Measurements from ENCODE around the gene C16orf96.
A peak's percentile ranks its signal among the peaks of the same experiment; 100 is the strongest.

C16orf96 gene

DNA sequence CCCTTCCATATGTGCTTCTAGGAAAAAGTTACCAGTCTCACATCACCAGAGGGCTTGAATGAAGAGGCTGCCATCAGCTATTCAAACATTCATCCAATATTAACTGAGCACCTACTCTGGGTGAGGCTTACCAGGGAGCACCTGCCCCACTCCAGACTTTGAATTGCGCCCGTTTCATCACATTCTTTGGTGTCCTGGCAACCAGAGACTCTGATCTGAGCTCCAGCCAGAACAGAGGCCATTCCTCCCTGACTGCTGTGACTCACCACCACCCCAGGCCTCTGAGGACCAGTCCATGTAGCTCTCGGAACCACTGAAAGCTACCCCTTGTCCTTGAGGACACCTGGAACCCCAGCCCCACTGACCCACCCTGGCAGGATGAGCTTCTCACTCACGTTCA is at the start of gene C16orf96:
Gene C16orf96, plus strand, starts transcription at position 229 of the 400 bp plus-strand sequence. Its CDS starts 150 bp downstream, at position 379.
- DNase-seq, result no peak

DNA sequence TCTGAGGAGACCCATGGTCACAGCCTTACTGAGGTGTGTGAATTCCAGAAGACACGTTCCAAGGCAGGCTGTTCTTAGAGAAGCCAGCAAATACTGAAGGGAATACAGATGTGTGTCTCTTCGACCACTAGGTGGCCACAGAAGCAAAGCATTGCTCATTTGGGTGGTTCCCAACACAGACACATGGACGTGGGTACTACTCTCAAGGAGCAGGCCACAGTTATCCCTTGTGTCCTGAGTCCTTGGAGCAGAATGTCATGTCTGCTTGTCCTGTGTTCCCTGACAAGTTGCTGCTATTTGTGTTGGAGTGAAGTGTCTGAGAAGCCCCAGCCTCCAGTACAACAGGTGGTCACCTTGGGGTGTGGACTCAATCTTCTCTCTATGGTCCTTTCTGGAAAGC is 49.7 kb upstream of the C16orf96 start:
- peak; percentile 78 for DNase-seq

DNA sequence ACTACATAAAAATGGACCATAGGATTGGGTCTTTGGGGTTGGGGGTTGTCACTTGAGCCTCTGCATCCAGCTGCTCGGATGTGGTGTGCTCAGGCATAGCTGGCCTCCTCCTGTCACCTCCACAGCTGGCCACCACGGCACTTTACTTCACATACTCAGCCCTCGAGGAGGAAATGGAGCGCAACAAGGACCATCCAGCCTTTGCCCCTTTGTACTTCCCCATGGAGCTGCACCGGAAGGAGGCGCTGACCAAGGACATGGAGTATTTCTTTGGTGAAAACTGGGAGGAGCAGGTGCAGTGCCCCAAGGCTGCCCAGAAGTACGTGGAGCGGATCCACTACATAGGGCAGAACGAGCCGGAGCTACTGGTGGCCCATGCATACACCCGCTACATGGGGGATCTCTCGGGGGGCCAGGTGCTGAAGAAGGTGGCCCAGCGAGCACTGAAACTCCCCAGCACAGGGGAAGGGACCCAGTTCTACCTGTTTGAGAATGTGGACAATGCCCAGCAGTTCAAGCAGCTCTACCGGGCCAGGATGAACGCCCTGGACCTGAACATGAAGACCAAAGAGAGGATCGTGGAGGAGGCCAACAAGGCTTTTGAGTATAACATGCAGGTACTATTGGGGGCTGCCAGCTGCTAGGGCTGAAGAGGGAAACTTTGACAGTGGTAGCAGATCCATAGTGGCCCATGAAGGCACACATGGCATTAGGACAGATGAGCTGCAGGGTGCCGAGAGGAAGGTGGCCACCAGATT is 48.4 kb upstream of the C16orf96 start:
- no peak for DNase-seq

DNA sequence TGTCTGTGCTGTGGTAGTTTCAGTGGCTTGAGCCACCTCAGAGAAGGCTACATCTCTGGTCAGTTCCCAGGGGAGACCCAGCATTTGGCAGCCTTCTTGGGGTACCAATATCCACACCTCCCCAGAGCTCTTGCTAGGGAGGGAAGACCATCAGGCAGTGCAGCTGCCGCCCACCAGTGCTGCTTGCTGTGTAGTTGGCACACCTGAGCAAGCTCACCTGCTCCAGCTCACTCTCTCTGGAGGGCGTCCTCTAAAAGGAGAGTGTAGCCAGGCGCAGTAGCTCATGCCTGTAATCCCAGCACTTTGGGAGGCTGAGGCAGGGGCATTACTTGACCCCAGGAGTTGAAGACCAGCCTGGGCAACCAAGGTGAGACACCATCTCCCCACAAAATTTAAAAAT is 47.3 kb upstream of the C16orf96 start:
- DNase-seq, result no peak

DNA sequence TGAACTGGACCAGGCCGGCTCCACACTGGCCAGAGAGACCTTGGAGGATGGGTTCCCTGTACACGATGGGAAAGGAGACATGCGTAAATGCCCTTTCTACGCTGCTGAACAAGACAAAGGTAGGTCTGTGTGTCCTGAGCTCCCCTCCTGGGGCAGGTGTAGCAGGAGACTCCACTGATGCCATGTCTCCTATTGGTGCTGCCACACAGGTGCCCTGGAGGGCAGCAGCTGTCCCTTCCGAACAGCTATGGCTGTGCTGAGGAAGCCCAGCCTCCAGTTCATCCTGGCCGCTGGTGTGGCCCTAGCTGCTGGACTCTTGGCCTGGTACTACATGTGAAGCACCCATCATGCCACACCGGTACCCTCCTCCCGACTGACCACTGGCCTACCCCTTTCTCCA is 46.7 kb upstream of the C16orf96 start:
- no peak for DNase-seq

DNA sequence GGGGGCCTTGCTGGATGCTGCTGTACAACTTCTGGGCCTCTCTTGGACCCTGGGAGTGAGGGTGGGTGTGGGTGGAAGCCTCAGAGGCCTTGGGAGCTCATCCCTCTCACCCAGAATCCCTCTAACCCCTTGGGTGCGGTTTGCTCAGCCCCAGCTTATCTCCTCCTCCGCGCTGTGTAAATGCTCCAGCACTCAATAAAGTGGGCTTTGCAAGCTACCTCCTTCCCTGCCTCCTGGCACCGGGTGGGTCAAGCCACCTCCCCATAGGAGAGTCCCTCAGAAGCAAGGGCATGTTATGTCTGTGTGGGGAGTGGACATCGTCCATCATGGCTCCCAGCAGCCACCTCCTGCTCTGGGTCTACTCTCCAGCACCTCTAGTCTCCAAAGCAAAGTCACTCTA is 46.0 kb upstream of the C16orf96 start:
- no peak for DNase-seq

DNA sequence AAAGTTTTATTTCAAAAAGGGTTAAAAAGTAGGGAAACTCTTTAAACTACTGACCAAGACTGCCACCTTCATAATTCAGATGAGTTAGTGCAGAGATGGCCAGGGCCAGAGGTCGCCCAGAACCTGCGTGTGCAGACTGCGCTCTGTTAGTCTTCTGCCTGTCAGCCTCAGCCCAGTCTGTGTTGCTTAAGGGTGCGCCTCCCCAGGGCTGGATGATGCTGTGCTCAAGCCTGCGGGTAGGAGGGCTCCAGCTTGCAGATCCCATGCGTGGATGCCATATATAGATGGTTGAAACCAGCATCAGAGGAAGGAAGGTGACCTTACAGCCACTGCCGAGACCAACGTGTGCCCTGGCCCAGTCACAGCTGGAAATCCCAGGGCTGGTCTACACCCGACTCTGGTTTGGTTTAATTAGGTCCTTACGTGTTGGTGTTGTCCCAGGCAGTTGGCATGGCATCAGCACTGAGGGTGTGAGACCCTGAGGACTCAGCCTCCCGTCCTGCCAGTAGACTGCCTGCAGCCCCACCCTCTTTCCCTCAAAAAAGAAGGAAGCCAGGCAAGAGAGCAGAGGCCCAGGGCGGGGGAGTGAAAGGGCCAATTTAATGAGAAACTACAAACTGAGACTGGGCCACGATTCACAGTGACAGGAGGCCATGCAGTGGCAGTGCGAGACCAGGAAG is 45.3 kb upstream of the C16orf96 start:
- DNase-seq, result peak; percentile 57

DNA sequence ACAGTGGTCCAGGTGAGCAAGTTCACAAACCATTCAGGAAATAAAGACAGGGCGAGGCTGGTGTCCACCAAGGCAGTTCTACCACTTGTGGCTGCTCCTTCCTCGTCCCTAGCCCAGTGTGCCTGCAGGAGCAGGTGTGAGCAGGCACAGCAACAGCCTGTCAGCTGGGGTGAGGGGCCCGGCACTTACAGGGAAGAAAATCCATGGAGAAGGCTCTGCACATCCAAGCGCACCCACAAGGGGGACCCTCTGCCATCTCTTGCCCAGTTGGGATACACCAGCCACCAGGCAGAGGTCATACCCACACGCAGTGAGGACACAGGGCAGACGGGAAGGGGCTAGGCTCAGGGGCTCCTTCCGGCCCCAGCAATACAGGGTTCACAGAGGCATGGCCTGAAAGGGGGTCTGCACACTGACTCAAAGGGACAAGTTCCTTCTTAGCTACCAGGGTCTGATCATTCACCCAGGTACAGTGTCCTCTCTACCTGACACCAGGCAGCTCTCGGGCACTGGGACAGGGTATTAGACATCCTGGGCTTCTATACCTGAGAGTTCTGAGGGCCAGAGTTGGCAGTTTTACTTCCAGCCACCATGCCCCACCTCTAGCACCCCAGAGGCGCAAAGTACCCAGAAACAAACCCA is 44.6 kb upstream of the C16orf96 start:
- peak; percentile 31 for DNase-seq

DNA sequence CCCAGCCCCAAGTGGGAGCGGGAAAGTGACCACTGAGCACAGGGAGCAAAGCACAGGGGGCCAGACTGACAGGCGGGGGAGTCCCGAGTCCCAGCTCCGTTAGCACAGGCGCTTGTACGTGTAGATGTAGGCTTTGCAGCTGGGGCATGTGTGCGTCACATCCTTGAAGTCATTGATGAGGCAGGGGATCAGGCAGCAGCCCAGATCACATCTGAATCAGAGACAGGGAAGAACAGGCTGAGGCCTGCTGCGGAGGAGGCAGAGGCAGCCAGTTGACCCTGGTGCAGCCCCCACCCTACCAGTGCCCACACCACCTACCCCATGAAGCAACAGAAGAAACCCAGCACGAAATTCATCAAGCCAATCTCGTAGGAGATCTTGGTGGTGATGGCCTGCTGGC is 43.7 kb upstream of the C16orf96 start:
- DNase-seq, result no peak

DNA sequence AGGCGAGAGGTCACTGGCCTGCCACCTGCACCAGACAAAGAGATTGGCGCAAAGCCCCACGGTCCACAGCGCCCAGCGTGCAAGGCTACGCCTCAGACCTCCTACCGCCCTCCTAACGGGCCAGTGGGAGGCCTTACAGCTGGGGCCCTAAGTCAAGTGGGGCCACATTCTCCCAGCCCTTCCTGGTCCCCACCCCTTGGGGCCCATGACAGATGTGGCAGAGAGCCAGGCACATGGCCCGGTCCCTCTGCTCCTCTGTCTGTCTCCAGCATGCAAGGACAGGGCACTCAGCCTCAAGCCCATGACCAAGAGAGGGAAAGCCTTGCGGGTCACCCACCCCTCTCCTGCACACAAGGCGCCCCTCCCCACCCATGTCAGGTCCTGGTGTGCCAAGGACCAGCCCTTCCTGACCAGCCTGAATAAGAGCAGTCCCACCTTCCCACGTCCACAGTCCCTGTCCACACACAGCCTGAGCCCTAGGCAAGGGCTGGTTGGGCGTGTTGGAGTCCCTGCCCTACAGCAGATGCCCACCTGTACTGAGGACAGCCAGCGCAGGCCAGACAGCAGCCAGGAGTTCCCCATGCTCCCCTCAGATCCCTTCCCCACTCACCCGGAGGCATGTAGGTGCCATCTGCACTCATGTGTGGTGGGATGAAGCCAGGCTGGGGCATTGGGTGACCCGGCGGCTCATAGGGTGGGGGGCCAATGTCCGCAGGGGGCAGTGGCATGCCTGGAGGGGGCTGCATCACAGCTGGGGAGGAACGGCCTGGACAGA is 42.9 kb upstream of the C16orf96 start:
- no peak for DNase-seq

DNA sequence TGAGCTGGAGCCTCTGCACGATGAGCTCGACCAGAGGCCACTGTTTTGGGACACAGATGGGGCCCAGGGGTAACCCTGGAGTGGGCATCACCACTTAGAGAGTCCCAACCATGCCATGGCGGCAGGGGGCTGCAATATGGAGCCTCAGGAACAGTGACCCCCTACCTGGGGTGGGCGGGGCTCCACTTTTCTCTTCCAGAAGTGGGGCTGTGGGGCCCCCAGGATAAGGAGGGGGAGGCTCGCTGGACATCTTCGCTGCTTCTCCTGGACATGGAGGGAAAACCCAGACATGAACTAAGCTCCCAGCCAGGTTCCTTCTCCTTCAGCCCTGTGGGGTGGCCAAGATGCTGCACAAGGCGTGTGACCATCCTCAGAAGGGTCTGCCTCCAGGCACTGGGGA is 42.3 kb upstream of the C16orf96 start:
- DNase-seq, result no peak

DNA sequence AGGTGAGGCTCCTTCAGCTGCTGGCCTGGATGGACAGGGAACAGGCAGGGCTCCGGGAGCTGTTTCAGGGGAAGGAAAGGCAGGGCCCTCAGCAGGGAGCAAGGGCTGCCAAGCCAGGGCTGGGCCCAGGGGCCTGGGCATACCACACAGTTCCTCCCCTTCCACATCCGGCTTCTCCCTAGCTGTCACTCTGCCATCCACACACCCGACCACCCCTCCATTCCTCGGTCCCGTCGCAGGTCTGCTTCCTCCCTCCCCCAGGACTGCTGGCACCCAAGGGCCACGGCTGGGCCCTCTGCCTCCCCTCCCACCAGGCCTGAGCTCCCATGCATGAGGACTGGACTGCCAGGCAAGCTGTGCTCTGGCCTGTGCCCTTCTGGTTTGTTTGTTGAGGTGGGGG is 41.5 kb upstream of the C16orf96 start:
- no peak for DNase-seq

DNA sequence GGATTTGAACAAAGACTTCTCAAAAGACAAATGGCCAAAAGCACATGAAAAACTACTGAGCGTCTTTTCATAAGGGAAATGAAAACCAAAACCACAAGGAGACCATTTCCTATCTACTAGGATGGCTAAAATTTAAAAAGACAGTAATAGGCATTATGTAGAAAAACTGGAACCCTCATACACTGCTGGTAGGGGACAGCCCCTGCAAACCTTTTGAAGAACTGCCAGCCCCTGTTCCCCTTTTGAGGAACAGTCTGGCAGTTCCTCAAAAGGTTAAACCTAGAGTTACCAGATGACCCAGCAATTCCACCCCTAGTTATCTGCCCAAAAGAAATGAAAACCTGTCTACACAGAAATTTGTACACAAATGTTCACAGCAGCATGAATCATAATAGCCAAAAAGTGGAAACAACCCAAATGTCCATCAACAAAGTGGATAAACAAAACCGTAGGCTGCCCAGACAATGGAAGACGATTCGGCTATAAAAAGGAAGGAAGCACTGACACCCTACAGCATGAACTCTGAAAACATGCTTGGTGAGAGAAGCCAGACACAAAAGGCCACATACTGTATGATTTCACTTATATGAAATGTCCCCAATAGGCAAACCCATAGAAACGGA is 40.4 kb upstream of the C16orf96 start:
- peak; percentile 93 for DNase-seq

DNA sequence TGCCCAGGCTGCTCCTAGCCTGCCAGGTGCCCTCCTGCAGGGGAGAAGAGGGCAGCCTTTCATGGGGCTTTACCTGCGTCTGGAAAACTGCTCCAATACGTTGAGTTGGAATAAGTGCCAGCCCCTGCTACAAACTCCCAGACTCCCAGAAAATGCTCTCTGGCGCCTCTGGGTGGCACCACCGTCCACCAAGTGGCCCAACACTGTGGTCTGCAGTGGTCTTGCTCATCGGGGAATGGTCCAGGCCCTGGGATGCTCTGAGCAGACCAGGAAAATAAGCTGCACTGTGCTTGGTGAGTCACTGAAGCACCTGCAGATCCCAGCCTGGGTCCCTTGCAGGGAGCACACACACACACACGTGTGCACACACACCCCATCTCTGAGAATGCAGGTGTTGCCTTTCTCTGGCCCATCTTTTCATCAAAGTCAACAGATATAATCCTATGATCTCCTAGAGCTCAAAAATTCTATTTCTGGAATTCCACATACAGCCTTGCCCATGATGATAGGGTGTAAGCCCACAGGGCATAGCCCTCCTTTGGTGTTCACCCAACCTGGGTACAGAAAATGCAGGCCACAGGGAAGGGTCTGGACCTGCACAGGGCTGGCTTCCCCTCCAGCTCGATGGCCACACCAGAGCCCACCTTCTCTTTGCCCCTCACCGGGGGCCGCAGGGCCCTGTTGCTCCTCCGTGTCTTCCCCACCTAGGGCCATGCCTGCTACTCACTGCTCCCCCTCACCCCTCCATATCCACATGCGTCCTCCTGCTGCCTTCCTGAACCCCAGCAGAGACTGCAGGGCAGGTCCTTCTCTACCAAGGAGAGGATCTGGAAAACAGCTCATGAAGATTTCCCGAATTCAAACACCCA is 38.1 kb upstream of the C16orf96 start:
- DNase-seq, result no peak

DNA sequence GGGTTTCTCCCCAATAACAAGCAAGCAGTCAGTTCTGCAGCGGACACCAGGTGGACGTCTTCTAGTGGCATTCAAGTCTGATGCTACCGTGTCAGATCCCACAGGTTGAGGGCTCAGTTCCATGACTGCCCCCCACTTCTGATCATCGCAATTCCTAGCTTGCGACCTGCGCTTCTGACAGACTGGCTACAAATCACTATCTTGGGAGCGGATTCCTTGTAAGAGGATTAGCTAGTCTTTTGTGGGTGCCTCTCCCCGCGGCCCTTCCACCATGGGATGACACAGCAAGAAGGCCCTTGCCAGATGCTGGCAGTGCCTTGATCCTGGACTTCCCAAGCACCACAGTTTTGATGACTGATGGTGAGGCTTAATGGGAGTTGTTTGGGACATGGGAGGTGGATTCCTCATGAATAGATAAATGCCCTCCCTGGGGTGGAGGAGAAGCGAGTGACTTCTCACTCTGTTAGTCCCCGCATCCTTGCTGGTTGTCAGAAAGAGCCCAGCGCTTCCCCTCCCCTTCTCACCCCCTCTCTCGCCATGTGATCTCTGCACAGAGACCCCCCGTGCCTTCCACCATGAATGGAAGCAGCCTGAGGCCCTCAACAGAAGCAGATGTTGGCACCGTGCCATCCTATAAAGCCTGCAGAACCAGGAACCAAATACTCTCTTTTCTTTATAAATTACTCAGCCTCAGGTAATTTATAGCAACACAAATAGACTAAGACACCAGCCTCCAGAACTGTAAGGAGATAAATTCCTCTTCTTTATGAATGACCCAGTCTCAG is 36.7 kb upstream of the C16orf96 start:
- DNase-seq, result no peak

DNA sequence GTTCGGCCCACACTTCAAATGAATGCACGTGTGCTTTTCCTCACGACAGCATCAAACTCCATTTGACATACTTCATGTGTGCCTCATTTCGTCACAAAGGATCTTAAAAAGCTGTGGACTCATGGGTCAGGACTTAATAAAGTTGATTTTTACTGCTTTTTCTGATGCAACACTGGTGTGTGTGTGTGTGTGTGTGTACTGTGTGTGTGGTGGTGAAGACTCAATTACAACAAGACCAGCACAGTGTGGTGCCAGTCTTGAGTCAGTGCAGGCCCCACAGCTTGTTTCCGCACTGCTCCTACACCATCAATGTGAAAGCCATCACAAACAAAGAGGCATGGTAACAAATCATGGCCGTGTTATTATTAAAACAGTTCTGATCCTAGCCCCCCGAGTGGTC is 35.2 kb upstream of the C16orf96 start:
- no peak for DNase-seq

DNA sequence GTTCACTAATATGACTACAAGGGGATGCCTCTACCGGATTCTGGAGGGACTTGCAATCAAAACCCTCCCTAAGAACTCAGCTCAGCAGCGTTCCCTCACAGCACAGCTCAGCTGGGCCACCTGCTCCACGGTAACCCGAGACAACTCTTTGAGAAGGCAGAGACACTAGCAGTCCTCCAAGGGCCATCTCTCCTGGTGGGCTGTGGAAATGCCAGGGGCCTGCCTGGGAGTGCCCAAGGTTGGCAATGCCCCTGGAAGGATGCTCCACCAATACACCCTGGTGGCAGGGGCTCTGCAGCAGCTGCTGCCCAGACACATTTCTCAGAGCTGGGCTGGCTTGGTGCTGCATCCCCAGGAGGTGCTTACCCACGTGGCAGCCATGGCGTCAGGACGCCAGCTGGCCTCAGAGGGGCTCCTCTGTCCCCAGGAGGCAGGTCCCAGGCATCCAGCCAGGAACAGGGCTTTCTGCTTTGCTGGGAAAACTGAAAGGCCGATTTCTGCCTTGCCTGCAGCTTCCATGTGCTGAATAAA is 34.0 kb upstream of the C16orf96 start:
- no peak for DNase-seq

DNA sequence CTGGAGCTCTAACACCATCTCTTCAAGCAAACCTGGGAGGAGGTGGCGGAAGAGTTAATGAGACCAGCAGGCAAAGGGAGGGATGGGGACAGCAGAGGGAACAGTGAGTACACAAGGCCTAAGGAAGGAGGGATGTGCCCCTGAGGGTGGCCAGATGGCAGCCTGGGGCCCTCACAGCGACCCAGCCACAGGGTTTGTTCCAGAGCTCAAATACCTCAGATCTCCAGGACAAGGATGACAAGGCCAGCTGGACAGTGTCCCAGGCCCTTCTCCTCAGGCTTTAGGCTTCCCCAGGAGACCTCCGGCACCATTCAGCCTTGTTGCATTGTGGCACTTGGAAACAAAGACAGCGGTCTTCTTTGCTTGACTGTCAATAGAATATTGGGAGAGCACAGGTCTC is 32.5 kb upstream of the C16orf96 start:
- DNase-seq, result no peak

DNA sequence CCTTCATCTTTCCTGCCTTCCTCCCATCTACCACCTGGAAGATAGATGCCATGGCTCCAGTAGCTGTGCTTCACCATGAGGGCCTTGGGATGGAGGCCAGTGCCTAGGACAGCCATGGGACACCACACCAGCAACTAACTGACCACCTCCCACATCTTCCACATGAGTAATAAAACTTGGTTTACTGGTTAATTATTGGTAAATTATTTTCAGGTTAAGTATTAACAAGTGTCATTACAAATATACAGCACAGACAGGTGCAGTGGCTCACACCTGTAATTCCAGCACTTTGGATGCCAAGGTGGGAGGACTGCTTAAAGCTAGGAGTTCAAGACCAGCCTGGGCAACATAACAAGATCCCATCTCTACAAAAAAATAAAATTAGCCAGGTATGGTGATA is 31.6 kb upstream of the C16orf96 start:
- no peak for DNase-seq

DNA sequence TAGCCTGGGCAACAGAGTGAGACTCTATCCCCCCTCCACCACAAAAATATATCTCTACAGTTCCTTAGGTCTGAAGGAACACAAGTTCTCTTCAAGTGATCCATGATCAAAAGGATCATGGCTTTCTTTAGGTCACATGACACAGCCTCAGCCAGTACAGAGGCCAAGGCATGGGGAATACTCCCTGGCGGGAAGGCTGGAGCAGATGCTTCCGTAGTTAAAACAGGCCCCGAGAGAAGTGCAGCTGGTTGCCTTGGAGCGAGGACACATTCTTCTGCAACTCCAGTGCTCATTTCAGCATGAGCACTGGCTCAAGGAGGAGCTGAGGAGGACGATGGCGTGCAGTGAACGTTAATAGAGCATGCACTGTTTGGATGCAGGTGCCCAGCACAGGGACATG is 31.1 kb upstream of the C16orf96 start:
- DNase-seq, result no peak
